ENCODE results near the gene NELFB.
A peak's percentile ranks its signal among the peaks of the same experiment; 100 is the strongest.

Gene NELFB

GRCh38 chr9:137269231-137269772, 14.2 kb downstream of the NELFB start:
- peaks cover 11 to 81% (median 40%) of the 10 kb centered on the region in 11 experiments; a peak in 20 of 22 replicates for H4K20me1 ChIP-seq
- H3K4me3 ChIP-seq = peak overlapping the region in 3 of 10 experiments; percentile 10 to 41 (median 33); a peak in 3 of 20 replicates
- H3K4me2 ChIP-seq = peak overlapping the region; percentile 59 to 98 (median 87)
- H3K27me3 ChIP-seq = no peaks in the 10 kb centered on the region
- H3K4me1 ChIP-seq = peaks cover 71 to 85% (median 75%) of the 10 kb centered on the region in 10 experiments
- no peaks in the 10 kb centered on the region for H3K9me3 ChIP-seq (replicated peaks in 1 of 11)
- TF ChIP-seq Cebpa-rat (IDR thresholded peaks at IDR 0.05) = no peak
- peak overlapping the region in 9 of 11 experiments; percentile 16 to 61 (median 44); a peak in 15 of 22 replicates for H3K9ac ChIP-seq
- H3K36me3 ChIP-seq = peaks cover 55 to 91% (median 75%) of the 10 kb centered on the region in 11 experiments
- H3K27ac ChIP-seq = peak overlapping the region in 10 of 11 experiments; percentile 5 to 72 (median 56); a peak in 17 of 22 replicates

- H3K9ac ChIP-seq = peak overlapping the region in 9 of 11 experiments; percentile 7 to 69 (median 62); a peak in 17 of 22 replicates
- H3K27me3 ChIP-seq = no peaks in the 10 kb centered on the region
- H3K9me3 ChIP-seq (replicated peaks in 1 of 11) = no peaks in the 10 kb centered on the region
- peaks cover 11 to 73% (median 40%) of the 10 kb centered on the region in 11 experiments; a peak in 20 of 22 replicates for H4K20me1 ChIP-seq
- TF ChIP-seq Cebpa-rat (IDR thresholded peaks at IDR 0.05) = no peak
- peaks cover 86 to 100% (median 92%) of the 10 kb centered on the region in 10 experiments for H3K4me1 ChIP-seq
- peak overlapping the region in 9 of 11 experiments; percentile 15 to 75 (median 66); a peak in 17 of 22 replicates for H3K27ac ChIP-seq
- peak overlapping the region in 2 of 10 experiments; percentile 12 to 19; a peak in 2 of 20 replicates for H3K4me3 ChIP-seq
- H3K4me2 ChIP-seq = peak overlapping the region; percentile 67 to 98 (median 87)
- peaks cover 40 to 74% (median 59%) of the 10 kb centered on the region in 11 experiments for H3K36me3 ChIP-seq
Observed at GRCh38 chr9:137270929-137271695, 16.0 kb downstream of the NELFB start.

- Histone ChIP-seq H4K20me1 (peaks cover 11 to 68% (median 40%) of the 10 kb centered on the region in 11 experiments; a peak in 20 of 22 replicates), H3K9me3 (replicated peaks in 1 of 11) (no peaks in the 10 kb centered on the region), H3K36me3 (peaks cover 34 to 68% (median 53%) of the 10 kb centered on the region in 11 experiments), H3K4me2 (peak overlapping the region; percentile 67 to 98 (median 87)), H3K4me1 (peaks cover 86 to 100% (median 97%) of the 10 kb centered on the region in 10 experiments), H3K4me3 (no peak overlapping the region; a peak in 1 of 20 replicates), H3K9ac (peak overlapping the region in 9 of 11 experiments; percentile 7 to 68 (median 62); a peak in 17 of 22 replicates), H3K27ac (peak overlapping the region in 8 of 11 experiments; percentile 32 to 75 (median 67); a peak in 14 of 22 replicates), H3K27me3 (no peaks in the 10 kb centered on the region)
- TF ChIP-seq Cebpa-rat (IDR thresholded peaks at IDR 0.05) = no peak
Observed at GRCh38 chr9:137271696-137272076, 16.6 kb downstream of the NELFB start.

- H4K20me1 ChIP-seq = peaks cover 11 to 68% (median 40%) of the 10 kb centered on the region in 11 experiments; a peak in 20 of 22 replicates
- H3K27ac ChIP-seq = peak overlapping the region in 8 of 11 experiments; percentile 23 to 75 (median 67); a peak in 15 of 22 replicates
- peaks cover 26 to 60% (median 45%) of the 10 kb centered on the region in 11 experiments for H3K36me3 ChIP-seq
- no peaks in the 10 kb centered on the region for H3K27me3 ChIP-seq
- peak overlapping the region; percentile 67 to 98 (median 87) for H3K4me2 ChIP-seq
- H3K4me3 ChIP-seq = peak overlapping the region in 2 of 10 experiments; percentile 19 to 25; a peak in 4 of 20 replicates
- H3K4me1 ChIP-seq = peaks cover 85 to 100% (median 99%) of the 10 kb centered on the region in 10 experiments
- TF ChIP-seq Cebpa-rat (IDR thresholded peaks at IDR 0.05) = no peak
- H3K9ac ChIP-seq = peak overlapping the region in 8 of 11 experiments; percentile 35 to 68 (median 62); a peak in 16 of 22 replicates
- no peaks in the 10 kb centered on the region for H3K9me3 ChIP-seq (replicated peaks in 1 of 11)
Observed at GRCh38 chr9:137272241-137273094, 17.3 kb downstream of the NELFB start.

- no peak for TF ChIP-seq Cebpa-rat (IDR thresholded peaks at IDR 0.05)
- Histone ChIP-seq H4K20me1 (peaks cover 11 to 61% (median 40%) of the 10 kb centered on the region in 11 experiments; a peak in 20 of 22 replicates), H3K36me3 (peaks cover 23 to 54% (median 41%) of the 10 kb centered on the region in 11 experiments), H3K9me3 (replicated peaks in 1 of 11) (no peaks in the 10 kb centered on the region), H3K9ac (peak overlapping the region in 3 of 11 experiments; percentile 1 to 68 (median 65); a peak in 1 of 22 replicates), H3K4me3 (no peak overlapping the region), H3K27me3 (no peaks in the 10 kb centered on the region), H3K4me2 (peak overlapping the region in 8 of 11 experiments; percentile 82 to 98 (median 93); a peak in 13 of 22 replicates), H3K4me1 (peaks cover 79 to 100% (median 99%) of the 10 kb centered on the region in 10 experiments), H3K27ac (peak overlapping the region in 1 of 11 experiments; percentile 69; a peak in 1 of 22 replicates)
Observed at GRCh38 chr9:137273095-137273490, 18.0 kb downstream of the NELFB start.

- no peak for TF ChIP-seq Cebpa-rat (IDR thresholded peaks at IDR 0.05)
- Histone ChIP-seq H3K27me3 (no peaks in the 10 kb centered on the region), H3K27ac (peak overlapping the region in 9 of 11 experiments; percentile 49 to 95 (median 90); a peak in 18 of 22 replicates), H3K9ac (peak overlapping the region in 10 of 11 experiments; percentile 19 to 80 (median 58); a peak in 16 of 22 replicates), H3K9me3 (replicated peaks in 1 of 11) (no peaks in the 10 kb centered on the region), H3K36me3 (peaks cover 20 to 51% (median 40%) of the 10 kb centered on the region in 11 experiments), H4K20me1 (peaks cover 11 to 60% (median 37%) of the 10 kb centered on the region in 11 experiments; a peak in 21 of 22 replicates), H3K4me2 (peak overlapping the region; percentile 84 to 100 (median 98)), H3K4me1 (peaks cover 77 to 100% (median 99%) of the 10 kb centered on the region in 10 experiments), H3K4me3 (peak overlapping the region in 2 of 10 experiments; percentile 19 to 47; a peak in 2 of 20 replicates)
Observed at GRCh38 chr9:137273611-137274320, 18.6 kb downstream of the NELFB start.

GRCh38 chr9:137275203-137275587, 20.1 kb downstream of the NELFB start:
- Histone ChIP-seq H3K27me3 (no peaks in the 10 kb centered on the region), H3K4me1 (peaks cover 78 to 100% (median 99%) of the 10 kb centered on the region in 10 experiments), H4K20me1 (peaks cover 9 to 61% (median 31%) of the 10 kb centered on the region in 11 experiments; a peak in 21 of 22 replicates), H3K27ac (peak overlapping the region in 10 of 11 experiments; percentile 84 to 95 (median 89); a peak in 18 of 22 replicates), H3K4me3 (peak overlapping the region in 4 of 10 experiments; percentile 31 to 81 (median 46); a peak in 4 of 20 replicates), H3K36me3 (peaks cover 15 to 49% (median 34%) of the 10 kb centered on the region in 11 experiments), H3K4me2 (peak overlapping the region; percentile 84 to 100 (median 98)), H3K9me3 (replicated peaks in 1 of 11) (no peaks in the 10 kb centered on the region), H3K9ac (peak overlapping the region; percentile 74 to 93 (median 82); a peak in 19 of 22 replicates)
- no peak; a peak in 2 of 22 replicates for TF ChIP-seq Cebpa-rat (IDR thresholded peaks at IDR 0.05)

Data from BLaER1 treated with 17β-estradiol and CSF1 and Interleukin-3, amounts not matched to agents 10 nM and 100 nM (cell line).